BJ (cell line): ENCODE data around the gene ROR1. TPM values are rescaled to one million over a fixed set of nuclear protein-coding genes. Genes with fewer than 3 reads are reported as not detected.

ENCODE experiments used
- CTCF ChIA-PET: fragments of 350-600 bp; formaldehyde crosslinking; extraction: SDS; loops from one replicate; lab custom pipeline; 2021; ENCODE audit warnings: antibody characterized with exemption, inconsistent platforms; lab: Yijun Ruan, JAX
- POLR2A ChIA-PET: fragments of 300-600 bp; sonication (Branson Sonifier 250); formaldehyde crosslinking; extraction: SDS; loops from one replicate; lab custom pipeline; 2021; ENCODE audit warnings: antibody characterized with exemption; lab: Charles Lee
- DNase-seq: peaks from one replicate; pipeline ENCODE4 v3.0.0-alpha.2; 2011; ENCODE audit warnings: low read depth
- H3K27me3 ChIP-seq: 2 replicates; pipeline ENCODE4 v1.6.0; 2011; ENCODE audit warnings: low read length; ENCODE audit not compliant: control insufficient read depth, insufficient read depth
- H3K36me3 ChIP-seq: 2 replicates; pipeline ENCODE4 v1.5.1; 2011; ENCODE audit warnings: low read length; ENCODE audit not compliant: control insufficient read depth, insufficient read depth
- H3K4me3 ChIP-seq: 2 replicates; pipeline ENCODE4 v1.5.1; 2011; ENCODE audit warnings: low read depth, mild to moderate bottlenecking, control low read depth, low read length
- polyA plus RNA-seq: library from polyadenylated mRNA; depleted of rRNA; stranded (reverse); fragments of >200 nt; gene quantifications from 2 replicates; pipeline ENCODE4 v1.2.3, GENCODE V29; 2011
- TF ChIP-seq, protein P1 (sequence below): IDR thresholded peaks from 2 replicates; pipeline ENCODE4 v1.5.1; 2011; ENCODE audit warnings: low read depth, mild to moderate bottlenecking, control low read depth, inconsistent platforms, low read length, moderate library complexity; ENCODE audit not compliant: insufficient read depth

ROR1 gene
- polyA plus RNA-seq, 1 experiment: 4.6 TPM

- DNase-seq: no peak
- TF ChIP-seq, protein P1, sequence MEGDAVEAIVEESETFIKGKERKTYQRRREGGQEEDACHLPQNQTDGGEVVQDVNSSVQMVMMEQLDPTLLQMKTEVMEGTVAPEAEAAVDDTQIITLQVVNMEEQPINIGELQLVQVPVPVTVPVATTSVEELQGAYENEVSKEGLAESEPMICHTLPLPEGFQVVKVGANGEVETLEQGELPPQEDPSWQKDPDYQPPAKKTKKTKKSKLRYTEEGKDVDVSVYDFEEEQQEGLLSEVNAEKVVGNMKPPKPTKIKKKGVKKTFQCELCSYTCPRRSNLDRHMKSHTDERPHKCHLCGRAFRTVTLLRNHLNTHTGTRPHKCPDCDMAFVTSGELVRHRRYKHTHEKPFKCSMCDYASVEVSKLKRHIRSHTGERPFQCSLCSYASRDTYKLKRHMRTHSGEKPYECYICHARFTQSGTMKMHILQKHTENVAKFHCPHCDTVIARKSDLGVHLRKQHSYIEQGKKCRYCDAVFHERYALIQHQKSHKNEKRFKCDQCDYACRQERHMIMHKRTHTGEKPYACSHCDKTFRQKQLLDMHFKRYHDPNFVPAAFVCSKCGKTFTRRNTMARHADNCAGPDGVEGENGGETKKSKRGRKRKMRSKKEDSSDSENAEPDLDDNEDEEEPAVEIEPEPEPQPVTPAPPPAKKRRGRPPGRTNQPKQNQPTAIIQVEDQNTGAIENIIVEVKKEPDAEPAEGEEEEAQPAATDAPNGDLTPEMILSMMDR: no peak
- no peak overlapping the region for H3K4me3 ChIP-seq
- no peaks in the 10 kb centered on the region for H3K36me3 ChIP-seq
- no peaks in the 10 kb centered on the region for H3K27me3 ChIP-seq
- ChIA-PET POLR2A (no interaction called here), CTCF (interaction anchor here (1.1 kb wide), 1 partner anchor 10 kb away, joined by 3 read pairs; no protein-coding TSS in a partner anchor)
Measured at GRCh38 chr1:63890468-63890867, 116.7 kb downstream of the ROR1 start.

GRCh38 chr1:63891060-63891690 lies 117.4 kb downstream of the ROR1 start:
- POLR2A ChIA-PET: no interaction called here
- Histone ChIP-seq H3K36me3 (no peaks in the 10 kb centered on the region), H3K27me3 (no peaks in the 10 kb centered on the region), H3K4me3 (no peak overlapping the region)
- TF ChIP-seq, protein P1: no peak
- no peak for DNase-seq
- CTCF ChIA-PET: interaction anchor here (1.1 kb wide), 1 partner anchor 11 kb away, joined by 3 read pairs; no protein-coding TSS in a partner anchor

DNA sequence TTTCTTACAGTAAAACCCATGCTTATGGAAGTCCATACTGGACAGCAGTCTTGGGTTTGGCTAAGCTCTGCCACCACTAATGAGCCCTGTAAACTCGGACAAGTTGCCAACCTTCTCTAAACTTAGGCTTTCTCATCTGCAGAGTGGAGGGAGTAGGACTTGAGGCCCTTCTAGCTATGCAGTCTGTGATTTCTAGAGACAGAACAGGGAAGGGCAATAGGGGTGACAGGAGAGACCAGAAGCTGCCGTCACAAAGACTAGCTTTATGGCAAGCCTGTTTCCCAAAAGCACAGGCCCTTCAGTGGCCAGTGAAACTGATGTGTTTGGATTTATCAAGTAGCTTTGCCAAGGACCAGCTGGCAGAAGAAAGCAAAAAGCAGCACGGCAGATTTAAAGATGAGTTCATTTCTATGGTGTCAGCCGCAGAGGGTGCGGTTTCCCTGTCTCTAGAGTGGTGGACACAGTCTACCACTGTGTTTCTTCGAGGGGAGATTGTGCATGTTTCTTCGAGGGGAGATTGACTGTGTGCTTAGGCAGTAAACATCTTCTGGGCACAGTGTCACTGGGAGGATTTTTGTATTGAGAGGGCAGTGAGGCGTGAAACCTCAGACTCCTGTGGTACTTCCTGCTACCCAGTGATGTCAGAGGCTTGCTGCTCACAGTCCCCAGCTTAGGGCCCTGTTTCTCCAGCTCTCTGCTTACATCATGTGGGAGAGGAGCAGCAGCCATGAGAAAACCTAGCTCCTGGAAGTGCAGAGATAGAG lies 119.0 kb downstream of the ROR1 start:
- Histone ChIP-seq H3K4me3 (no peak overlapping the region), H3K27me3 (no peaks in the 10 kb centered on the region), H3K36me3 (no peaks in the 10 kb centered on the region)
- DNase-seq: no peak
- POLR2A ChIA-PET: no interaction called here
- CTCF ChIA-PET: interaction anchor here (1.1 to 1.2 kb wide), 2 partner anchors 11 to 26 kb away, joined by 3 read pairs; no protein-coding TSS in a partner anchor
- TF ChIP-seq, protein P1: no peak

DNA sequence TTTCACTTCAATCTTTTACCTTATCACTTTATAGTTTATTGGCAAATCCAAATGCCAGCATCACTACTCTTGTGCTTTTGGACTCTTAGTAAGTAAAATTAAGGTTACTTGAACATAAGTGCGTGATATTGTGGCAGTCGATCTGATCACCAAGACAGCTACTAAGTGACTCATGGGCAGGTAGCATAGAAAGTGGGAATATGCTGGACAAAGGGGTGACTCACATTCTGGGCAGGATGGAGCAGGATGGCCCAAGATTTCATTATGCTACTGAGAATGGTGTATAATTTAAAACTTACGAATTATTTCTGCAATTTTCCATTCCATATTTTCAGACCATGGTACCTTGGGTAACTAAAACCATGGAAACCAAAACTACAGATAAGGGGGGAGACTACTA lies 120.2 kb downstream of the ROR1 start:
- H3K36me3 ChIP-seq: no peaks in the 10 kb centered on the region
- peaks cover 4% of the 10 kb centered on the region for H3K27me3 ChIP-seq
- TF ChIP-seq, protein P1: no peak
- CTCF ChIA-PET: interaction anchor here (0.7 to 1.2 kb wide), 2 partner anchors 25 to 111 kb away, joined by 3 read pairs; no protein-coding TSS in a partner anchor
- no peak overlapping the region for H3K4me3 ChIP-seq
- POLR2A ChIA-PET: no interaction called here
- no peak for DNase-seq

GRCh38 chr1:63894627-63895265 lies 120.9 kb downstream of the ROR1 start:
- ChIA-PET CTCF (interaction anchor here (0.7 kb wide), 1 partner anchor 112 kb away, joined by 3 read pairs; no protein-coding TSS in a partner anchor), POLR2A (no interaction called here)
- TF ChIP-seq, protein P1: no peak
- no peaks in the 10 kb centered on the region for H3K36me3 ChIP-seq
- H3K27me3 ChIP-seq: peaks cover 4% of the 10 kb centered on the region
- DNase-seq: no peak
- H3K4me3 ChIP-seq: no peak overlapping the region
